Spleen (tissue), 11 donors: ENCODE measurements around the gene FRAS1. TPM values are rescaled to one million over a fixed set of nuclear protein-coding genes. Genes with fewer than 3 reads are reported as not detected.

Experiments
- DNase-seq: peaks from one replicate; pipeline ENCODE4 v3.0.0-alpha.2; 2020
- H3K27ac ChIP-seq, 8 donors: fragments of 200-600 bp; sonication (generic) in 7 of 8; 1 replicate in 4 of 8; 2 replicates in 4 of 8; pipeline versions ENCODE4 v1.5.0 to v1.8.0; 2016 to 2021; ENCODE audit warnings: inconsistent platforms in 4 of 8, mild to moderate bottlenecking in 4 of 8, moderate library complexity in 1 of 8
- H3K27me3 ChIP-seq, 7 donors: fragments of 200-600 bp; sonication (generic) in 6 of 7; replicated peaks in 1 of 7; 1 replicate in 4 of 7; 2 replicates in 3 of 7; pipeline versions ENCODE4 v1.5.0 to v1.8.0; 2016 to 2021; ENCODE audit warnings: inconsistent platforms in 3 of 7, mild to moderate bottlenecking in 1 of 7
- H3K36me3 ChIP-seq, 6 donors: fragments of 200-600 bp; sonication (generic) in 5 of 6; 1 replicate in 4 of 6; 2 replicates in 2 of 6; pipeline versions ENCODE4 v1.5.0 to v1.8.0; 2016 to 2021; ENCODE audit warnings: inconsistent platforms in 2 of 6
- H3K4me1 ChIP-seq, 6 donors: fragments of 200-600 bp; sonication (generic) in 5 of 6; 1 replicate in 3 of 6; 2 replicates in 3 of 6; pipeline versions ENCODE4 v1.5.0 to v1.8.0; 2016 to 2021; ENCODE audit warnings: inconsistent platforms in 3 of 6
- H3K4me3 ChIP-seq, 8 donors: fragments of 200-600 bp; sonication (generic) in 7 of 8; 1 replicate in 4 of 8; 2 replicates in 4 of 8; pipeline versions ENCODE4 v1.5.0 to v1.8.0; 2016 to 2021; ENCODE audit warnings: inconsistent platforms in 4 of 8, mild to moderate bottlenecking in 4 of 8, moderate library complexity in 2 of 8
- H3K9me3 ChIP-seq, 8 donors: fragments of 200-600 bp; sonication (generic) in 7 of 8; 1 replicate in 4 of 8; 2 replicates in 4 of 8; pipeline versions ENCODE4 v1.5.0 to v1.8.0; 2016 to 2021; ENCODE audit warnings: inconsistent platforms in 4 of 8
- POLR2A ChIP-seq, 3 donors: fragments of 450-650 bp; IDR thresholded peaks; one replicate each; pipeline ENCODE4 v1.5.1; 2017; ENCODE audit warnings: antibody characterized with exemption in 3 of 3, mild to moderate bottlenecking in 1 of 3
- POLR2AphosphoS5 ChIP-seq, 3 donors: sonication (generic); formaldehyde crosslinking; IDR thresholded peaks; one replicate each; pipeline ENCODE4 v1.5.1; 2017; ENCODE audit warnings: antibody characterized with exemption in 3 of 3
- WGBS, 5 donors: extraction: QIAGEN DNeasy Blood & Tissue Kit in 3 of 5; methylation state at CpG; one replicate each; pipeline versions ENCODE4 v1.1.5 to v1.1.7; 2013 to 2018; 5-methylcytosine and 5-hydroxymethylcytosine counted together
- intact Hi-C: fragments of 100-400 bp; cut with DNase I; formaldehyde crosslinking; loops from one replicate; pipeline ENCODE4 v1.15.0; 2023; ENCODE audit warnings: low total_unique reads
- polyA plus RNA-seq, 3 donors: library from polyadenylated mRNA; stranded (reverse); fragments of 200-250 nt; gene quantifications; one replicate each; pipeline ENCODE4 v1.2.1, GENCODE V29; 2013
- total RNA-seq, 7 donors: library from RNA; depleted of rRNA in 3 of 7; stranded (reverse); fragments of >200 nt in 3 of 7; fragmentation: NEBNext Ultra II Directional in 4 of 7; extraction: Animal tissue kit (Norgen Biotek cat#: 25700) in 4 of 7; gene quantifications; one replicate each; pipeline versions ENCODE4 v1.1.0 to v1.2.1, GENCODE V29; 2016 to 2021
- TF ChIP-seq, protein P1 (sequence below), 11 experiments: fragments of 200-600 bp in 7 of 11; fragments of 450-650 bp in 4 of 11; sonication (generic) in 4 of 11; IDR thresholded peaks in 8 of 11; conservative IDR thresholded peaks in 3 of 11; 1 replicate in 7 of 11; 2 replicates in 4 of 11; pipeline versions ENCODE4 v1.4.0 to v1.8.0; 2016 to 2021; ENCODE audit warnings: antibody characterized with exemption in 11 of 11, inconsistent platforms in 4 of 11, mild to moderate bottlenecking in 1 of 11
- donor health status: healthy with polysubstance abuse.
- donor health status: DM: no; HTN: no; CAD: no; lungs with moderate emphysema.
- donor health status: DM: no; HTN: no; CAD: no.
- donor health status: Bipolar disorder and iron deficiency.
- donor health status: healthy.
- donor health status: DM: no; HTN: no; CAD: no.
- donor health status: DM: yes; HTN: yes; CAD: no.

Gene FRAS1
- total and polyA plus RNA-seq, 10 donors: 0.10 to 3.0 (median 1.3) TPM

DNA sequence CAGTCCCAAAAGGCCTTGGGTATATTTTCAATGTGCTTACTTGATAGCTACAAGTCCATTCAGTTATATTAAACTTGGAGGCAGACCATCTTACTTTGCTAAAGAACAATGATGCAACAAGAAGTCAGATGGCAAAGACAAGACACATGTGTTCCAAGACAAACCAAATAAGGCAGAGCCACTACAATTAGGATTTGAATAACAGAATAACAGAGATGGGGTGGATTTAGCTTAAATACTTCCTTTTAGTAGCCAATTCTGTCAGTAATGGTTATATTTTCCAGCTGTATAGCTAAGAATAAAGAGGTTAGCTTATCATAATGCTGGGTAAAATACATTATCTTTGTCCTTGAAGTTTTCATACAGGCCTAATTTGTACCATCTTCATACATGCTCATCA is 37.7 kb upstream of the FRAS1 start:
- no peaks in the 10 kb centered on the region for H3K4me1 ChIP-seq
- no peaks in the 10 kb centered on the region for H3K27me3 ChIP-seq
- no peak for DNase-seq
- no peaks in the 10 kb centered on the region for H3K36me3 ChIP-seq
- H3K9me3 ChIP-seq: no peaks in the 10 kb centered on the region
- TF ChIP-seq, protein P1, sequence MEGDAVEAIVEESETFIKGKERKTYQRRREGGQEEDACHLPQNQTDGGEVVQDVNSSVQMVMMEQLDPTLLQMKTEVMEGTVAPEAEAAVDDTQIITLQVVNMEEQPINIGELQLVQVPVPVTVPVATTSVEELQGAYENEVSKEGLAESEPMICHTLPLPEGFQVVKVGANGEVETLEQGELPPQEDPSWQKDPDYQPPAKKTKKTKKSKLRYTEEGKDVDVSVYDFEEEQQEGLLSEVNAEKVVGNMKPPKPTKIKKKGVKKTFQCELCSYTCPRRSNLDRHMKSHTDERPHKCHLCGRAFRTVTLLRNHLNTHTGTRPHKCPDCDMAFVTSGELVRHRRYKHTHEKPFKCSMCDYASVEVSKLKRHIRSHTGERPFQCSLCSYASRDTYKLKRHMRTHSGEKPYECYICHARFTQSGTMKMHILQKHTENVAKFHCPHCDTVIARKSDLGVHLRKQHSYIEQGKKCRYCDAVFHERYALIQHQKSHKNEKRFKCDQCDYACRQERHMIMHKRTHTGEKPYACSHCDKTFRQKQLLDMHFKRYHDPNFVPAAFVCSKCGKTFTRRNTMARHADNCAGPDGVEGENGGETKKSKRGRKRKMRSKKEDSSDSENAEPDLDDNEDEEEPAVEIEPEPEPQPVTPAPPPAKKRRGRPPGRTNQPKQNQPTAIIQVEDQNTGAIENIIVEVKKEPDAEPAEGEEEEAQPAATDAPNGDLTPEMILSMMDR (IDR thresholded peaks at IDR 0.05 in 8 of 11, conservative IDR thresholded peaks at IDR 0.05 in 3 of 11): no peak
- TF ChIP-seq POLR2A (IDR thresholded peaks at IDR 0.05) (no peak), POLR2AphosphoS5 (IDR thresholded peaks at IDR 0.05) (no peak)
- H3K27ac ChIP-seq: no peak overlapping the region
- intact Hi-C loops: no loop called here
- H3K4me3 ChIP-seq: no peak overlapping the region

DNA sequence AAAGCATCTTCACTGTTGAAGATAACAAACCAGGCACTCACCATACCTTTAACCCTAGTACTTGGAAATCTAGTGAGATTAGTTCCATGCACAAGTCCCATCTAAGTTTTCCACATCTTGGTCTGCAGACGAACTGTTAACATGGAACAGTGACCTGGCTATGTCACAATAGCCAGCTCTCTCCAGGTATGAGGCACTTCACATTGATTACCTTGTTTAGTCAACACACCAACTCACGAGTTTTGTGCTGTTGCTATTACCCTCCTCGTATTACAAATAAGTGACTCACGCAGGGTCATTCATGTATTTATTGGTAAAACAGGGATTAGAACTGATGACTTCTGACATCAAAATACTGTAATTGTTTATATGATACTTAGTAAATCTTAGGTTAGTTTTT is 36.4 kb upstream of the FRAS1 start:
- no peak overlapping the region for H3K4me3 ChIP-seq
- H3K4me1 ChIP-seq: no peaks in the 10 kb centered on the region
- DNase-seq: no peak
- no peaks in the 10 kb centered on the region for H3K27me3 ChIP-seq
- WGBS, 5 donors: 78 to 93% (median 87%) methylated on average over 4 of the region's 4 CpGs
- intact Hi-C loops: no loop called here
- no peaks in the 10 kb centered on the region for H3K36me3 ChIP-seq
- no peak overlapping the region for H3K27ac ChIP-seq
- TF ChIP-seq POLR2A (IDR thresholded peaks at IDR 0.05): no peak
- TF ChIP-seq, protein P1 (IDR thresholded peaks at IDR 0.05 in 8 of 11, conservative IDR thresholded peaks at IDR 0.05 in 3 of 11): no peak
- no peak for TF ChIP-seq POLR2AphosphoS5 (IDR thresholded peaks at IDR 0.05)
- H3K9me3 ChIP-seq: no peaks in the 10 kb centered on the region

DNA sequence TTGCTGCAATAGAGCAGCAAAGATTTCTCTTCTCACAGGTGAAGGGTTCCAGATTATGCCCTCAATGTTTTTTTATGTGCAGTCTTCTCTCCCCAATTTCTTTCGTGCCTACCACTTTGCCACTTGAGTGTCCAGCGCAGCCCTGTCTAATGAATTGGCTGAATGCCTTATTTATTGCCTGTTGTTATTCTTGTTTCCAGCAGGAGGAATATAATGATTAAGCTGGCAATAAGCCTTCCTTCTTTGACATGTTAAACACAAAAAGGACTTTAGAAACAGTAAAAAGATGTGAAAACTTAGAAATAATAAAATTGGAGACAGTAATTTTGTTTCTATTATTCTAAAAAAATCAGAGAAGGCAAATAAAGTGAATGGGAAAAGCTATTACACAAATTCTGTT is 34.6 kb upstream of the FRAS1 start:
- intact Hi-C loops: no loop called here
- TF ChIP-seq, protein P1 (IDR thresholded peaks at IDR 0.05 in 8 of 11, conservative IDR thresholded peaks at IDR 0.05 in 3 of 11): no peak
- no peak for TF ChIP-seq POLR2AphosphoS5 (IDR thresholded peaks at IDR 0.05)
- no peak for TF ChIP-seq POLR2A (IDR thresholded peaks at IDR 0.05)
- Histone ChIP-seq H3K36me3 (no peaks in the 10 kb centered on the region), H3K27me3 (no peaks in the 10 kb centered on the region), H3K27ac (no peak overlapping the region), H3K9me3 (no peaks in the 10 kb centered on the region), H3K4me3 (no peak overlapping the region), H3K4me1 (no peaks in the 10 kb centered on the region)
- WGBS, 5 donors: 66 to 83% (median 82%) methylated on average over 2 of the region's 2 CpGs
- DNase-seq: no peak

DNA sequence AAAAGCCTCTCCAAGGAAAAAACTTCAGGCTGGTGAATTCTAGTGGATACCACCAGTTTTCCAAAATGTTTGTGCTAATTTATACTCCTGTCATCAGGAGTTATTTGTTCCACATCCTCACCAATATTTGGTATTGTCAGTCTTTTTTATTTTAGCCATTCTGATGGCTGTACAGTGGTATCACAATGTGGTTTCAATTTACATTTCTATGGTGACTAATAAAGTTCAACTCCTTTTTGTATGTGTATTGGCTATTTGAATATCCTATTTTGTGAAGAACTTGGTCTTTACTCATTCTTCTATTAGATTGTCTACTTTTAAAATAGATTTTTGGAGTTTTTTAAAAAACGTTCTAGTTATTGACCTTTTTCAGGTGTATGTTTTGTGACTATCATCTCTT is 33.0 kb upstream of the FRAS1 start:
- 46 to 78% (median 59%) methylated on average over 1 of the region's 1 CpG for WGBS, 5 donors
- no peaks in the 10 kb centered on the region for H3K9me3 ChIP-seq
- H3K4me1 ChIP-seq: no peaks in the 10 kb centered on the region
- DNase-seq: no peak
- no peak overlapping the region for H3K4me3 ChIP-seq
- intact Hi-C loops: no loop called here
- no peaks in the 10 kb centered on the region for H3K36me3 ChIP-seq
- H3K27me3 ChIP-seq: no peaks in the 10 kb centered on the region
- TF ChIP-seq POLR2A (IDR thresholded peaks at IDR 0.05) (no peak), POLR2AphosphoS5 (IDR thresholded peaks at IDR 0.05) (no peak)
- TF ChIP-seq, protein P1 (IDR thresholded peaks at IDR 0.05 in 8 of 11, conservative IDR thresholded peaks at IDR 0.05 in 3 of 11): no peak
- H3K27ac ChIP-seq: no peak overlapping the region
